HG02610 (cell line): ENCODE results near the gene CDK9.
A peak's percentile ranks its signal among the peaks of the same experiment; 100 is the strongest.
"Not testable (repeated sequence)": the region's sequence is repeated elsewhere in the genome, so short reads cannot be mapped to it uniquely, and the experiment has no call there.

ENCODE experiments used
- ATAC-seq: cut with Tn5 transposase; IDR thresholded peaks from one replicate; pipeline ENCODE4 v1.9.1; 2021; ENCODE audit warnings: mild to moderate bottlenecking, moderate library complexity; ENCODE audit not compliant: unreplicated experiment

The CDK9 gene

DNA sequence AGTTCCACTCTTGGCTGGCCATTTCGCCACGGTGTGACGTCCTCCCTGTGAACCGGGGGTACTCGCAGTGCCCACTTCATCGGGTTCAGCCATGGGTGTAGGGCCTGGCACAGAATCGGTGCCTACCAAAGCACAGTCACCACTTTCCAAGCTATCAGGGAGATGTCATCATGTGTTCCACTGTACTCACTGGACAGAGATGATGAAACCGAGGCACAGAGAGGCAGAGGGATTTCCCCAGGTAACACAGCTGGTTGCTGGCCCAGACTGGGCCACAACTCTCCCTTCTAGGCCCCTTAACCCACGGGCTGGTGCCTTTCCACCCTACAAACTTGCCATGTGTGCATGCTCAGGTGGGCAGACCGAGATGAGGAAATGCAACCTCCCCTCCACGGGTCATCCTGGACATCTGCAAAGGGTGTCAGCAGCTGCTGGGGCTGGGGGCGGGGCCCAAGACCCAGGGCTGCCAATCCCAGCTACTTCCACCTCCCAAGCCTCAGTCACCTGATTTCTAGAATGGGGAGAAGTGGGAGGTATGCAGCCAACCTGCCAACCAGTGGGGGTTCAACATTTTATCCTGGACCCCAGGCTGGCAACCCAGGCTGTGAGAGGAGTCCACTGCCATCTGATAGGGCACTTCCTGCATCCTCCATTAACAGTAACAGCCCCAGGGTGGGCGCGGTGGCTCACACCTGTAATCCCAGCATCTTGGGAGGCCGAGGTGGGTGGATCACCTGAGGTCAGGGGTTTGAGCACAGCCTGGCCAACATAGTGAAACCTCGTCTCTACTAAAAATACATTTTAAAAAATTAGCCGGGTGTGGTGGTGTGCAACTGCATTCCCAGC lies 6.5 kb upstream of the CDK9 start:
- ATAC-seq: peak; percentile 40

- no peak for ATAC-seq
Measured at GRCh38 chr9:127780126-127780885, 5.5 kb upstream of the CDK9 start.

DNA sequence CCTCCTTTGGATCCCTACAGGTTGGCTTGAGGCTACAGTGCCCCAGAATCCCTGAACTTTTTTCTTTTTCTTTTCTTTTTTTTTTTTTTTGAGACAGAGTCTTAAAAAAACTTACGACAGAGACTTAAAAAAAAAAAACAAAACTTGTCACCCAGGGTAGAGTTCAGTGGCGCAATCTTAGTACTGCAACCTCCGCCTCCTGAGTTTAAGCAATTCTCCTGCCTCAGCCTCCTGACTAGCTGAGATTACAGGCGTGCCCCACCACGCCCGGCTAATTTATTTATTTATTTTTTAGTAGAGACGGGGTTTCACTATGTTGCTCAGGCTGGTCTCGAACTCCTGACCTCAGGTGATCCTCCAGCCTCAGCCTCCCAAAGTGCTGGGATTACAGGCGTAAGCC lies 4.9 kb upstream of the CDK9 start:
- ATAC-seq: not testable (repeated sequence)

DNA sequence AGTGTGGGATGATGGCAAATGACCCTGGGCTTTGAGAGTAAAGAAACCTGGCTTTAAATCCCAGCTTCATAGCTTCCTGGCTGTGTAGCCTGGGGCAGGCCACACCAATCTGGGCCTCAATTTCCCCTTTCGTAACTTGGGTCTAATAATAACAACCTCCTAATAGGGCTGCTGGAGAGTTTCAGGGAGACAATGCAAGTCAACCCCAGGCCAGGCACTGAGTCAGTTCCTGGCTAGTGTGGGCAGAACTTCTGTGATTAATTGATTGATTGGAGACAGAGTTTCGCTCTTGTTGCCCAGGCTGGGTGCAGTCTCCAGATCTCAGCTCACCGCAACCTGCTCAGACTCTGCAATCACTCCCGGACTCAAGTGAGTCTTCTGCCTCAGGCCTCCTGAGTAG lies 4.0 kb upstream of the CDK9 start:
- no peak for ATAC-seq

- no peak for ATAC-seq
Measured at GRCh38 chr9:127783111-127784008, 2.5 kb upstream of the CDK9 start.

DNA sequence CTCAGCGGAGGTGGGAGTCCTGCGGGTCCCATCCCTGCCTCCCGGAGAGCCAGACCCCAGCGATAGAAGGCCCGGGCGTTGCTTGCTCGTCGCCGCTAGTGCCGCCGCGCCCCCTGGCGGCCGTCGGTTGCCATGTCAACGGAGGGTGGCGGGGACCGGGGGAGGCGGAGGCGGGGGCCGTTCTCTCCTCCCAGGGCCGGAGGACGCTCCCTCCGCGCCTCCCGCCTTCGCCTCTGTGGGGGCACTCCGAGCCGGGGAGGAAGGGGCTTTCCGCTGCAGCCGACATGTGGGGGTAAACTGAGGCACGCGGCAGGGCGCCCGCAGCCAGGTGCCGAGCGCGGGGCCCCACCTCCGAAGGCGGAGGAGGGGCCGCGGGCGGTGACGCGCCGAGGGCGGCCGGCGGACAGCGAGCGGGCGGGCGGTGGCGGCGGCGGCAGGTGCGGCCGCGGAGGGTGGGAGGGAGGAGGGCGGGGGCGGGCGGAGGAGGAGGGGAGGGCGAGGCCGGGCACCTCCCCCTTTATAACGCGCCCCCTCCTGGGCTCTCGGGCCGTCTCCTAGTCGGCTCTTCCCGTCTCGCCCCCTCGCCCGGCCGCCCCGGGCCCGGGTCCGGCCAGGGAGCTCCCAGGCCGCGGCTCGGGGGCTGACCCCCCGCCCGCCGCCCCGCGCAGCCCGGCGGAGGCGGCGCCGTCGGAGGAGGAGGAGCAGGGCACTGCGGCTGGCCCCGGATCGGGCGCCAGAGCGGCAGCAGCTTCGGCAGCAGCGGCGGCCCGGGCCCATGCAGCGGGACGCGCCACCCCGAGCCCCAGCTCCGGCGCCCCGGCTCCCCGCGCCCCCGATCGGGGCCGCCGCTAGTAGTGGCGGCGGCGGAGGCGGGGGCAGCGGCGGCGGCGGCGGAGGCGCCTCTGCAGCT lies 556 bp upstream of the CDK9 start:
- ATAC-seq: peak; percentile 52

DNA sequence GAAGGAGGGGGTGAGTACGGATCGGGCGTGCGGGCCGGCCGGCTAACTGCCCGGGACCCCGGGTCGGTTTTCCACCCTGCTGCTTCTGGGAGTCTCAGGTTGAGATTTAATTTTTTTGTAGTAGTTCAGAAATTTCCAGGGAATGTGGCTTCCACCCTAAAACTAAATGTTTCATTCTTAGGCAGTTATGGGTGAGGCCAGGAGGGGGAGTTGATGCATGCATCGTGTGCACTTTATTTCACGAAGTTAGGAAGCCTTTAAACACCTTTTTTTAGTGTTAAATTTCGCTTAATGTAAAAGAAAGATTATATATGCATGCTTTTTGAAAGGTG lies 905 bp downstream of the CDK9 start:
- no peak for ATAC-seq

GRCh38 chr9:127788337-127789011 lies 2.6 kb downstream of the CDK9 start:
- no peak for ATAC-seq

DNA sequence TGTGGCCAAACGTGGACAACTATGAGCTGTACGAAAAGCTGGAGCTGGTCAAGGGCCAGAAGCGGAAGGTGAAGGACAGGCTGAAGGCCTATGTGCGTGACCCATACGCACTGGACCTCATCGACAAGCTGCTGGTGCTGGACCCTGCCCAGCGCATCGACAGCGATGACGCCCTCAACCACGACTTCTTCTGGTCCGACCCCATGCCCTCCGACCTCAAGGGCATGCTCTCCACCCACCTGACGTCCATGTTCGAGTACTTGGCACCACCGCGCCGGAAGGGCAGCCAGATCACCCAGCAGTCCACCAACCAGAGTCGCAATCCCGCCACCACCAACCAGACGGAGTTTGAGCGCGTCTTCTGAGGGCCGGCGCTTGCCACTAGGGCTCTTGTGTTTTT lies 3.3 kb downstream of the CDK9 start:
- ATAC-seq: no peak

- ATAC-seq: no peak
Measured at GRCh38 chr9:127790094-127790855, 4.4 kb downstream of the CDK9 start.

DNA sequence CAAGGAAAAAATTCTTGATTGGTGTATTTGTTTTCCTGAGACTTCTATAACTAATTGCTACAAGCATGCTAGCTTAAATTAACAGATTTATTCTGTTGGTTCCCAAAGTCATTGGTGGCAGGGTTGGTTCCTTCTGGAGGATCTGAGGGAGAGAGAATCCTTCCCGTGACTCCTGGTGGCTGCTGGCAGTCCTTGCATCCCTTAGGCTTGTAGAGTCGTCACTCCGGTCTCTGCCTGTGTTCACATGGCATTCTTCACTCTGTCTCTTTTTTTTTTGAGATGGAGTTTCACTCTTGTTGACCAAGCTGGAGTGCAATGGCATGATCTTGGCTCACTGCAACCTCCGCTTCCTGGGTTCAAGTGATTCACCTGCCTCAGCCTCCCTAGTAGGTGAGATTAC lies 5.3 kb downstream of the CDK9 start:
- no peak for ATAC-seq

DNA sequence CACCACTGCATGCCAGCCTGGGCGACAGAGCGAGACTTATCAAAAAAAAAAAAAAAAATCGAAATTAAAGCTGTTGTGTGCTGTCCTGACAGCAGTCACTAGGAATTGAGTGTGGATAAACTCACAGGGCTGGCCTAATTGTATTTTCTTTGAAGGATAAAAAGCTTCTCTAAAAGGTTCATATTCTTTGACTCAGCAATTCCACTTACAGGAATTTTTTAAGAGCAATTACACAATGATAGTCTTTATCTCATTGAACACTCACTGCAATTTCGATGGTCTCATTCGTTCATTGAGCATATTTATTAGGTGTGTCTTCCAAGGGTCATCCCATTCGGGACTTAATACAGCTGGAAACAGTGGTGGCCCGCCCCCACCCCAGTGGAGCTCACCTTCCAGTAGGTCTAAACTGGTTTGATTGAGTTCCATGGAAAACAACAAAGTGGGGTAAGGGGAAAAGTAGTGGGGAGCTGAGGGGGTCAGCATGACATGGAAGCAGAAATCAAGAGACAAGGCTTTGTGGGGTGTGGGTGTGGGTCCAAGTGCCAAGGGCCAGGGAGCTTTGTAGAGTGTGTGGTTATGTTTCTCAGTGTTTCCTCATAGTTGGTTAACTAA lies 6.7 kb downstream of the CDK9 start:
- no peak for ATAC-seq

DNA sequence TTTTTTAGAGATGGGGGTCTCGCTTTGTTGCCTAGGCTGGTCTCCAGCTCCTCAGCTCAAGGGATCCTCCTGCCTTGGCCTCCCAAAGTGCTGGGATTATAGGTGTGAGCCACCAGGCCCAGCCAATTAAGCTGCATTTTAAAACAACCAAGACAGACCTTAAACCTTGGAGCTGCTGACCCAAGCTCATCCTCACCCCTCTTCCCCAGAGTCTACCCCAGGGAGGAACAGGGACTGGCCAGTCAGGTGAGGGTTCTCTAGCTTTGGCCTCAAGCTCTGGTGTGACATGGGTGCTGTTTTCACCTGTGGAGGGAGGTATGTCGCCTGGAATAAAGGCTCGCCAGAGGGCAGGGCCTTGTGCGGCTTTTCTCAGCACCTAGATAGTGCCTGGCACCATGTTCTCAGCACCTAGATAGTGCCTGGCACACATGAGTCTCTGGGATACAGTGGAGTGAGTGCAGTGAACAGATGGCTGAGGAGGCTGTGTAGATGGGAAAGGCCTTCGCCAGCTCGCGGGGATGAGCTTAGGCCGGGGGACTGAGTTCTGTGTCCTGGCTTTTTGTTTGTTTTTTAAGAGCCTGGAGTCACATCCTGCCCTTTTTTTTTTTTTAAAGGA lies 7.4 kb downstream of the CDK9 start:
- ATAC-seq: no peak

- ATAC-seq: no peak
Measured at GRCh38 chr9:127794001-127794791, 8.4 kb downstream of the CDK9 start.

DNA sequence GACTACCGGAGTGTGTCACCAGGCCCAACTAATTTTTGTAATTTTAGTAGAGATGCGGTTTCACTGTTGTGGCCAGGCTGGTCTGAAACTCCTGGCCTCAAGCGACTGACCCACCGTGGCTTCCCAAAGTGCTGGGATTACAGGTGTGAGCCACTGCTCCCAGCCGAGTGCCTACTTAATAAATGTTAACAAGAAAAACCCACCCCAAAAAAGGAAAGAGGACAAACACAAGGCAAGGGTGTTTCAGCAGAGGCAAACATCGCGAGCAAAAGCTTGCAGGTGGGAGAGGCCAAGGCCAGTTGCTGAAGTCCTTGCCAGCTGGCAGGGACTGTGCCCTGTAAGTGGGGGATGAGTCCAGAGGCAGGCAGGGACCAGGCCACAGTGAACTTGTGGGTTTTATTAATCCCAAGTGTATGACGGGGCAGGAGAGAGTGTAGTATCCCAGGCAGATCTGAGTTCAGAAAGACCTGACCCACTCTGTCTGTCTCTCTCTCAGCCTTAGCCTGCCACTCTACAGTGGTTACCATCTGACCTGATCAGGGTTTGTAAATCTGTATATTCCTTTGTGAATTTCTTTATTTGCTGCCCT lies 10.5 kb downstream of the CDK9 start:
- no peak for ATAC-seq

GRCh38 chr9:127796852-127797370 lies 11.1 kb downstream of the CDK9 start:
- no peak for ATAC-seq
